Measurements from ENCODE around the gene ANKRD44.

GRCh38 chr2:197324801-197325200 lies 14.2 kb upstream of the ANKRD44 start:
- no peak for TF ChIP-seq YY1 (IDR thresholded peaks at IDR 0.05; ENCODE audit: low read depth, low read length)
- TF ChIP-seq CTCF (IDR thresholded peaks at IDR 0.05; ENCODE audit: control extremely low read depth in 1 of 3, insufficient read depth in 1 of 3, low read depth in 1 of 3, low read length in 3 of 3), result no peak
- no peak for TF ChIP-seq CEBPB (IDR thresholded peaks at IDR 0.05; ENCODE audit: low read depth, low read length)
- TF ChIP-seq RFX5 (IDR thresholded peaks at IDR 0.05; ENCODE audit: borderline replicate concordance, low read depth, low read length), result no peak
- no peak for TF ChIP-seq MAX (IDR thresholded peaks at IDR 0.05)
- no peak for TF ChIP-seq POLR2A (IDR thresholded peaks at IDR 0.05; ENCODE audit: control extremely low read depth in 1 of 2, low read depth in 2 of 2, low read length in 2 of 2)
- no peak for TF ChIP-seq POLR2AphosphoS5 (IDR thresholded peaks at IDR 0.05; ENCODE audit: low read depth, low read length)
- TF ChIP-seq KDM1A (IDR thresholded peaks at IDR 0.05; ENCODE audit: borderline replicate concordance, low read length), result no peak

Measured in H1 (cell line).